Measurements from ENCODE around the gene PGPEP1.
A peak's percentile ranks its signal among the peaks of the same experiment; 100 is the strongest.
"Not testable (repeated sequence)": the region's sequence is repeated elsewhere in the genome, so short reads cannot be mapped to it uniquely, and the experiment has no call there.

Gene PGPEP1

GRCh38 chr19:18389726-18390064 lies 49.3 kb downstream of the PGPEP1 start:
- no peak for DNase-seq (ENCODE audit: extremely low read depth in 1 of 2, low read depth in 1 of 2)

GRCh38 chr19:18390065-18390907 lies 49.9 kb downstream of the PGPEP1 start:
- DNase-seq (ENCODE audit: extremely low read depth in 1 of 2, low read depth in 1 of 2) = no peak

- no peak for DNase-seq (ENCODE audit: extremely low read depth in 1 of 2, low read depth in 1 of 2)
These were observed 51.2 kb downstream of the PGPEP1 start for GRCh38 chr19:18391509-18392075.

- DNase-seq (ENCODE audit: extremely low read depth in 1 of 2, low read depth in 1 of 2) = no peak
These were observed 52.0 kb downstream of the PGPEP1 start for GRCh38 chr19:18392417-18392816.

GRCh38 chr19:18392926-18393325 lies 52.5 kb downstream of the PGPEP1 start:
- DNase-seq (ENCODE audit: extremely low read depth in 1 of 2, low read depth in 1 of 2) = no peak

GRCh38 chr19:18393836-18394235 lies 53.4 kb downstream of the PGPEP1 start:
- no peak for DNase-seq (ENCODE audit: extremely low read depth in 1 of 2, low read depth in 1 of 2)

- DNase-seq (ENCODE audit: extremely low read depth in 1 of 2, low read depth in 1 of 2) = no peak
These were observed 56.3 kb downstream of the PGPEP1 start for GRCh38 chr19:18396471-18397241.

GRCh38 chr19:18397242-18398202 lies 57.1 kb downstream of the PGPEP1 start, which contains the start of gene LRRC25:
LRRC25 (minus strand) TSS chr19:18397622; CDS start chr19:18396963, 659 bp downstream.
- DNase-seq (ENCODE audit: extremely low read depth in 1 of 2, low read depth in 1 of 2) = no peak

- DNase-seq (ENCODE audit: extremely low read depth in 1 of 2, low read depth in 1 of 2) = no peak
These were observed 58.6 kb downstream of the PGPEP1 start for GRCh38 chr19:18399008-18399407.

- no peak for DNase-seq (ENCODE audit: extremely low read depth in 1 of 2, low read depth in 1 of 2)
These were observed 61.2 kb downstream of the PGPEP1 start for GRCh38 chr19:18401580-18402112.

GRCh38 chr19:18402455-18403248 lies 62.3 kb downstream of the PGPEP1 start:
- not testable (repeated sequence) for DNase-seq (ENCODE audit: extremely low read depth in 1 of 2, low read depth in 1 of 2)

GRCh38 chr19:18405754-18406153 lies 65.4 kb downstream of the PGPEP1 start:
- not testable (repeated sequence) for DNase-seq (ENCODE audit: extremely low read depth in 1 of 2, low read depth in 1 of 2)

- DNase-seq (ENCODE audit: extremely low read depth in 1 of 2, low read depth in 1 of 2) = no peak
These were observed 66.4 kb downstream of the PGPEP1 start for GRCh38 chr19:18406749-18407148.

- no peak for DNase-seq (ENCODE audit: extremely low read depth in 1 of 2, low read depth in 1 of 2)
These were observed 67.7 kb downstream of the PGPEP1 start for GRCh38 chr19:18408053-18408476.

- DNase-seq (ENCODE audit: extremely low read depth in 1 of 2, low read depth in 1 of 2) = no peak
These were observed 72.3 kb downstream of the PGPEP1 start for GRCh38 chr19:18412610-18413239.

GRCh38 chr19:18414504-18415177 lies 74.2 kb downstream of the PGPEP1 start:
- DNase-seq (ENCODE audit: extremely low read depth in 1 of 2, low read depth in 1 of 2) = no peak

- DNase-seq (ENCODE audit: extremely low read depth in 1 of 2, low read depth in 1 of 2) = no peak
These were observed 74.9 kb downstream of the PGPEP1 start for GRCh38 chr19:18415178-18415867.

GRCh38 chr19:18416778-18417249 lies 76.4 kb downstream of the PGPEP1 start:
- DNase-seq (ENCODE audit: extremely low read depth in 1 of 2, low read depth in 1 of 2) = peak; percentile 46 to 62
